Naive thymus-derived CD4-positive, alpha-beta T cell (primary cell): ENCODE measurements around the gene SDCCAG8. TPM values are rescaled to one million over a fixed set of nuclear protein-coding genes. Genes with fewer than 3 reads are reported as not detected.
A peak's percentile ranks its signal among the peaks of the same experiment; 100 is the strongest.

Experiments used
- microRNA-seq: library from miRNA; unstranded; fragments of <30 nt; microRNA quantifications from one replicate; pipeline ENCODE4 v1.2.0, GENCODE V29; 2022; ENCODE audit warnings: borderline microRNAs expressed
- polyA plus RNA-seq, 2 donors: library from polyadenylated mRNA; unstranded; fragments of 300-500 nt; fragmentation: Illumina TruSeq; gene quantifications; one replicate each; pipeline ENCODE4 v1.2.3, GENCODE V29; 2021
- total RNA-seq, 6 experiments: library from RNA in 5 of 6; stranded (reverse) in 5 of 6; gene quantifications; 1 replicate in 5 of 6; 2 replicates in 1 of 6; pipeline ENCODE4 v1.2.3 and lab custom pipeline; 2021 to 2026

Gene SDCCAG8
- total and polyA plus RNA-seq, 7 experiments from 2014 or later = 26.0 to 45.2 (median 39.1) TPM

Small RNAs within 50 kb of the gene (microRNA-seq; reads per million reads assigned to microRNA genes)
- gene MIR4677 = 7.8 reads per million, percentile 13 among the genes with 10 or more reads in this experiment

Other genes starting within 250 kb of the SDCCAG8 start
- 10 to 100 TPM; 32.9 to 56.1 (median 47.3) TPM for gene CEP170, start 760 bp upstream of the SDCCAG8 start, total RNA-seq
- 10 to 100 TPM; 11.6 to 19.6 TPM for gene CEP170, start 760 bp upstream of the SDCCAG8 start, polyA plus RNA-seq